Measurements from ENCODE around the gene MEIS2. TPM values are rescaled to one million over a fixed set of nuclear protein-coding genes. Genes with fewer than 3 reads are reported as not detected.

The MEIS2 gene
- total and polyA plus RNA-seq, 2 experiments from 2014 or later: 0.27 TPM; not detected in 1

DNA sequence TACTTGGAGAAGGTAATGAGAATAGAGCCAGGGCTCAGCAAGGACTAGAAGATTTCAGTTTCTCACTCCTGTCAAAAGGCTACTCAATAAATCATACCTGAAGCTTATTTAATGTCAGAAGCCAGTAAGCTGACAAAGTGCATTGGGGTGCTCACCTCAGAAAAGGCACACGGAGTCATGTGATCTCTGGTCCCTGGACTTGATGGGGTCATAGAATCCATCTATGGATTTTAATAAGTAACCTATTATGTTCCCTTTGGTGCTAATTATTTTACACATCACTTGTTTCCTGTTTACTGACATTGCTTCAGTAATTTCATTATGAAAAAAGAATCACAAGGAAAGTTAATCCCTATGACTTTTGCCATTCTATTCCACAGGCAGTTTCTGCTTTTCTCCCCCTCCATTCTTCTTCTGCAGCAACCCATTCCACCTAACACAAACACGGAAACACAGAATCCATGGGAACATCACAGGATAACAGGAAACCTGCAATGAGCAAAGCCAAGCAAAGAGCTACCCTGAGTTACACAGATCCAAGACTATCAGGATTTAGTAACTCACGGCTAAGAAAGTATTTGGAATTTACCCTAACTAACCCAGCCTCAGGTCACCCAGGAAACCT, 159.6 kb downstream of the MEIS2 start (continued):
- TF ChIP-seq, protein P1, sequence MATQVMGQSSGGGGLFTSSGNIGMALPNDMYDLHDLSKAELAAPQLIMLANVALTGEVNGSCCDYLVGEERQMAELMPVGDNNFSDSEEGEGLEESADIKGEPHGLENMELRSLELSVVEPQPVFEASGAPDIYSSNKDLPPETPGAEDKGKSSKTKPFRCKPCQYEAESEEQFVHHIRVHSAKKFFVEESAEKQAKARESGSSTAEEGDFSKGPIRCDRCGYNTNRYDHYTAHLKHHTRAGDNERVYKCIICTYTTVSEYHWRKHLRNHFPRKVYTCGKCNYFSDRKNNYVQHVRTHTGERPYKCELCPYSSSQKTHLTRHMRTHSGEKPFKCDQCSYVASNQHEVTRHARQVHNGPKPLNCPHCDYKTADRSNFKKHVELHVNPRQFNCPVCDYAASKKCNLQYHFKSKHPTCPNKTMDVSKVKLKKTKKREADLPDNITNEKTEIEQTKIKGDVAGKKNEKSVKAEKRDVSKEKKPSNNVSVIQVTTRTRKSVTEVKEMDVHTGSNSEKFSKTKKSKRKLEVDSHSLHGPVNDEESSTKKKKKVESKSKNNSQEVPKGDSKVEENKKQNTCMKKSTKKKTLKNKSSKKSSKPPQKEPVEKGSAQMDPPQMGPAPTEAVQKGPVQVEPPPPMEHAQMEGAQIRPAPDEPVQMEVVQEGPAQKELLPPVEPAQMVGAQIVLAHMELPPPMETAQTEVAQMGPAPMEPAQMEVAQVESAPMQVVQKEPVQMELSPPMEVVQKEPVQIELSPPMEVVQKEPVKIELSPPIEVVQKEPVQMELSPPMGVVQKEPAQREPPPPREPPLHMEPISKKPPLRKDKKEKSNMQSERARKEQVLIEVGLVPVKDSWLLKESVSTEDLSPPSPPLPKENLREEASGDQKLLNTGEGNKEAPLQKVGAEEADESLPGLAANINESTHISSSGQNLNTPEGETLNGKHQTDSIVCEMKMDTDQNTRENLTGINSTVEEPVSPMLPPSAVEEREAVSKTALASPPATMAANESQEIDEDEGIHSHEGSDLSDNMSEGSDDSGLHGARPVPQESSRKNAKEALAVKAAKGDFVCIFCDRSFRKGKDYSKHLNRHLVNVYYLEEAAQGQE (IDR thresholded peaks at IDR 0.05; ENCODE audit: unreplicated experiment): no peak
- TF ChIP-seq POLR2AphosphoS5 (IDR thresholded peaks at IDR 0.05; ENCODE audit: low read depth) (no peak), CREB1 (CRISPR knock-in tag; IDR thresholded peaks at IDR 0.05; ENCODE audit: low read depth) (no peak), EZH2 (IDR thresholded peaks at IDR 0.05; ENCODE audit: low read depth, unreplicated experiment) (no peak)
- TF ChIP-seq, protein P2, sequence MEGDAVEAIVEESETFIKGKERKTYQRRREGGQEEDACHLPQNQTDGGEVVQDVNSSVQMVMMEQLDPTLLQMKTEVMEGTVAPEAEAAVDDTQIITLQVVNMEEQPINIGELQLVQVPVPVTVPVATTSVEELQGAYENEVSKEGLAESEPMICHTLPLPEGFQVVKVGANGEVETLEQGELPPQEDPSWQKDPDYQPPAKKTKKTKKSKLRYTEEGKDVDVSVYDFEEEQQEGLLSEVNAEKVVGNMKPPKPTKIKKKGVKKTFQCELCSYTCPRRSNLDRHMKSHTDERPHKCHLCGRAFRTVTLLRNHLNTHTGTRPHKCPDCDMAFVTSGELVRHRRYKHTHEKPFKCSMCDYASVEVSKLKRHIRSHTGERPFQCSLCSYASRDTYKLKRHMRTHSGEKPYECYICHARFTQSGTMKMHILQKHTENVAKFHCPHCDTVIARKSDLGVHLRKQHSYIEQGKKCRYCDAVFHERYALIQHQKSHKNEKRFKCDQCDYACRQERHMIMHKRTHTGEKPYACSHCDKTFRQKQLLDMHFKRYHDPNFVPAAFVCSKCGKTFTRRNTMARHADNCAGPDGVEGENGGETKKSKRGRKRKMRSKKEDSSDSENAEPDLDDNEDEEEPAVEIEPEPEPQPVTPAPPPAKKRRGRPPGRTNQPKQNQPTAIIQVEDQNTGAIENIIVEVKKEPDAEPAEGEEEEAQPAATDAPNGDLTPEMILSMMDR (conservative IDR thresholded peaks at IDR 0.05; ENCODE audit: low read depth in 2 of 2): no peak

DNA sequence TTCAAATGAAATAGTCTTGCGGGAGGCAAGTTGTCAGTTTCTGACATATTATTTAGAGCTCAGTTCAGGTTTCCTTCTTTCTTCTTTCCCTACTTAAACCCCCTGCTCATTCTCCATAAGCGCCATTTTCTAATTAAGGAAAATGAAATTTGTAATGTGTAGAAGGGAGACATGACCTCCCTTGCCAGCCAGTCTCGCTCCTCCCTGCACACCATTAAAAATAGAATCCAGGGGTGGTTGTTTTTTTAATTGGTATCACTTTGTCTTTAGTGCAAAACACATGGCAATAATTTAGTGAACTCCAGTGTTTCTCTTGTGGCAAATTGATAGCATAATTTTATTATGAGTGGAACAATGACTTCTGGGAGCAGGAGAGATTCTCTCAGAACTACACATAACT, 160.1 kb downstream of the MEIS2 start:
- no peaks in the 10 kb centered on the region for H3F3A ChIP-seq (replicated peaks; ENCODE audit: low read depth)
- Mint-ChIP-seq H3K36me3 (ENCODE audit: low read depth) (no peaks in the 10 kb centered on the region), H3K27me3 (ENCODE audit: insufficient read depth, low read depth, poor library complexity) (peaks cover 5% of the 10 kb centered on the region), H3K4me3 (no peak overlapping the region), H3K27ac (no peak overlapping the region), H3K4me1 (peaks cover 23% of the 10 kb centered on the region), H3K9me3 (no peaks in the 10 kb centered on the region)
- no peak overlapping the region for H3K27ac ChIP-seq (ENCODE audit: low read depth)
- DNase-seq (ENCODE audit: low spot score) (no peak), ATAC-seq (no peak)
- H3K79me2 ChIP-seq (replicated peaks; ENCODE audit: insufficient read depth): no peaks in the 10 kb centered on the region
- TF ChIP-seq STAT1 (IDR thresholded peaks at IDR 0.05; ENCODE audit: unreplicated experiment) (no peak), ZNF114 (CRISPR knock-in tag; IDR thresholded peaks at IDR 0.05) (no peak), CREB1 (CRISPR knock-in tag; IDR thresholded peaks at IDR 0.05; ENCODE audit: low read depth) (no peak)
- TF ChIP-seq, protein P3, sequence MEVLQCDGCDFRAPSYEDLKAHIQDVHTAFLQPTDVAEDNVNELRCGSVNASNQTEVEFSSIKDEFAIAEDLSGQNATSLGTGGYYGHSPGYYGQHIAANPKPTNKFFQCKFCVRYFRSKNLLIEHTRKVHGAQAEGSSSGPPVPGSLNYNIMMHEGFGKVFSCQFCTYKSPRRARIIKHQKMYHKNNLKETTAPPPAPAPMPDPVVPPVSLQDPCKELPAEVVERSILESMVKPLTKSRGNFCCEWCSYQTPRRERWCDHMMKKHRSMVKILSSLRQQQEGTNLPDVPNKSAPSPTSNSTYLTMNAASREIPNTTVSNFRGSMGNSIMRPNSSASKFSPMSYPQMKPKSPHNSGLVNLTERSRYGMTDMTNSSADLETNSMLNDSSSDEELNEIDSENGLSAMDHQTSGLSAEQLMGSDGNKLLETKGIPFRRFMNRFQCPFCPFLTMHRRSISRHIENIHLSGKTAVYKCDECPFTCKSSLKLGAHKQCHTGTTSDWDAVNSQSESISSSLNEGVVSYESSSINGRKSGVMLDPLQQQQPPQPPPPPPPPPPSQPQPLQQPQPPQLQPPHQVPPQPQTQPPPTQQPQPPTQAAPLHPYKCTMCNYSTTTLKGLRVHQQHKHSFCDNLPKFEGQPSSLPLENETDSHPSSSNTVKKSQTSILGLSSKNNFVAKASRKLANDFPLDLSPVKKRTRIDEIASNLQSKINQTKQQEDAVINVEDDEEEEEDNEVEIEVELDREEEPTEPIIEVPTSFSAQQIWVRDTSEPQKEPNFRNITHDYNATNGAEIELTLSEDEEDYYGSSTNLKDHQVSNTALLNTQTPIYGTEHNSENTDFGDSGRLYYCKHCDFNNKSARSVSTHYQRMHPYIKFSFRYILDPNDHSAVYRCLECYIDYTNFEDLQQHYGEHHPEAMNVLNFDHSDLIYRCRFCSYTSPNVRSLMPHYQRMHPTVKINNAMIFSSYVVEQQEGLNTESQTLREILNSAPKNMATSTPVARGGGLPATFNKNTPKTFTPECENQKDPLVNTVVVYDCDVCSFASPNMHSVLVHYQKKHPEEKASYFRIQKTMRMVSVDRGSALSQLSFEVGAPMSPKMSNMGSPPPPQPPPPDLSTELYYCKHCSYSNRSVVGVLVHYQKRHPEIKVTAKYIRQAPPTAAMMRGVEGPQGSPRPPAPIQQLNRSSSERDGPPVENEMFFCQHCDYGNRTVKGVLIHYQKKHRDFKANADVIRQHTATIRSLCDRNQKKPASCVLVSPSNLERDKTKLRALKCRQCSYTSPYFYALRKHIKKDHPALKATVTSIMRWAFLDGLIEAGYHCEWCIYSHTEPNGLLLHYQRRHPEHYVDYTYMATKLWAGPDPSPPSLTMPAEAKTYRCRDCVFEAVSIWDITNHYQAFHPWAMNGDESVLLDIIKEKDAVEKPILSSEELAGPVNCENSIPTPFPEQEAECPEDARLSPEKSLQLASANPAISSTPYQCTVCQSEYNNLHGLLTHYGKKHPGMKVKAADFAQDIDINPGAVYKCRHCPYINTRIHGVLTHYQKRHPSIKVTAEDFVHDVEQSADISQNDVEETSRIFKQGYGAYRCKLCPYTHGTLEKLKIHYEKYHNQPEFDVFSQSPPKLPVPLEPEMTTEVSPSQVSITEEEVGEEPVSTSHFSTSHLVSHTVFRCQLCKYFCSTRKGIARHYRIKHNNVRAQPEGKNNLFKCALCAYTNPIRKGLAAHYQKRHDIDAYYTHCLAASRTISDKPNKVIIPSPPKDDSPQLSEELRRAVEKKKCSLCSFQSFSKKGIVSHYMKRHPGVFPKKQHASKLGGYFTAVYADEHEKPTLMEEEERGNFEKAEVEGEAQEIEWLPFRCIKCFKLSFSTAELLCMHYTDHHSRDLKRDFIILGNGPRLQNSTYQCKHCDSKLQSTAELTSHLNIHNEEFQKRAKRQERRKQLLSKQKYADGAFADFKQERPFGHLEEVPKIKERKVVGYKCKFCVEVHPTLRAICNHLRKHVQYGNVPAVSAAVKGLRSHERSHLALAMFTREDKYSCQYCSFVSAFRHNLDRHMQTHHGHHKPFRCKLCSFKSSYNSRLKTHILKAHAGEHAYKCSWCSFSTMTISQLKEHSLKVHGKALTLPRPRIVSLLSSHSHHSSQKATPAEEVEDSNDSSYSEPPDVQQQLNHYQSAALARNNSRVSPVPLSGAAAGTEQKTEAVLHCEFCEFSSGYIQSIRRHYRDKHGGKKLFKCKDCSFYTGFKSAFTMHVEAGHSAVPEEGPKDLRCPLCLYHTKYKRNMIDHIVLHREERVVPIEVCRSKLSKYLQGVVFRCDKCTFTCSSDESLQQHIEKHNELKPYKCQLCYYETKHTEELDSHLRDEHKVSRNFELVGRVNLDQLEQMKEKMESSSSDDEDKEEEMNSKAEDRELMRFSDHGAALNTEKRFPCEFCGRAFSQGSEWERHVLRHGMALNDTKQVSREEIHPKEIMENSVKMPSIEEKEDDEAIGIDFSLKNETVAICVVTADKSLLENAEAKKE (CRISPR knock-in tag; IDR thresholded peaks at IDR 0.05): no peak
- TF ChIP-seq, protein P2 (conservative IDR thresholded peaks at IDR 0.05; ENCODE audit: low read depth in 2 of 2): no peak
- no peak overlapping the region for H2AFZ ChIP-seq
- no peaks in the 10 kb centered on the region for H3K27me3 ChIP-seq (ENCODE audit: insufficient read depth)
- no peak overlapping the region for H3K4me2 ChIP-seq
- no peaks in the 10 kb centered on the region for H3K9me2 ChIP-seq (ENCODE audit: insufficient read depth)
- H3K4me1 ChIP-seq (ENCODE audit: insufficient read depth): peaks cover 21% of the 10 kb centered on the region
- no peaks in the 10 kb centered on the region for H4K20me1 ChIP-seq (replicated peaks; ENCODE audit: insufficient read depth)
- H3K36me3 ChIP-seq (ENCODE audit: insufficient read depth): no peaks in the 10 kb centered on the region
- no peak overlapping the region for H3K4me3 ChIP-seq
